HEK293 (cell line): Measurements from ENCODE around the gene DMKN.
A peak's percentile ranks its signal among the peaks of the same experiment; 100 is the strongest.

Source experiments
- CTCF ChIA-PET: fragments of 350-600 bp; formaldehyde crosslinking; extraction: SDS; loops from one replicate; lab custom pipeline; 2021; ENCODE audit warnings: antibody characterized with exemption; lab: Yijun Ruan, JAX
- POLR2A ChIA-PET: fragments of 300-600 bp; formaldehyde crosslinking; extraction: SDS; loops from one replicate; lab custom pipeline; 2020; ENCODE audit warnings: antibody characterized with exemption, inconsistent platforms; lab: Yijun Ruan, JAX
- H3K27ac ChIP-seq: fragments of 200-500 bp; sonication (Bioruptor generic); 2 replicates; pipeline ENCODE4 v1.5.1; 2014; ENCODE audit warnings: low read depth, low read length, control low read depth, inconsistent platforms; ENCODE audit errors: extremely low read depth
- H3K36me3 ChIP-seq, 2 experiments: fragments of 200-500 bp in 1 of 2; sonication (Bioruptor generic) in 1 of 2; 1 replicate in 1 of 2; 2 replicates in 1 of 2; pipeline ENCODE4 v1.5.1; 2014 to 2017; ENCODE audit warnings: inconsistent platforms in 2 of 2, low read length in 2 of 2; ENCODE audit not compliant: control insufficient read depth in 2 of 2, insufficient read depth in 1 of 2
- H3K4me1 ChIP-seq: fragments of 200-500 bp; sonication (Bioruptor generic); 2 replicates; pipeline ENCODE4 v1.5.1; 2014; ENCODE audit warnings: mild to moderate bottlenecking, low read length, inconsistent platforms; ENCODE audit not compliant: control insufficient read depth, insufficient read depth
- H3K4me3 ChIP-seq: 2 replicates; pipeline ENCODE4 v1.5.1; 2011; ENCODE audit warnings: low read depth, mild to moderate bottlenecking, control low read depth, low read length, moderate library complexity
- H3K9me3 ChIP-seq: fragments of 200-500 bp; sonication (Bioruptor generic); 2 replicates; pipeline ENCODE4 v1.5.1; 2014; ENCODE audit warnings: low read depth, low read length, inconsistent platforms; ENCODE audit not compliant: control insufficient read depth, insufficient read depth
- CTCF ChIP-seq: fragments of 450-650 bp; formaldehyde crosslinking; IDR thresholded peaks from 2 replicates; pipeline ENCODE4 v1.5.1; 2016; ENCODE audit warnings: missing biosample characterization, missing genetic modification characterization
- ELK4 ChIP-seq: IDR thresholded peaks from 2 replicates; pipeline ENCODE4 v1.6.1; 2011; ENCODE audit warnings: mild to moderate bottlenecking, low read depth, low read length, borderline replicate concordance
- IKZF3 ChIP-seq: fragments of 450-650 bp; IDR thresholded peaks from 2 replicates; pipeline ENCODE4 v1.5.0; 2018; ENCODE audit warnings: missing biosample characterization, mild to moderate bottlenecking, missing genetic modification characterization, moderate library complexity
- SALL2 ChIP-seq: fragments of 450-650 bp; formaldehyde crosslinking; IDR thresholded peaks from 2 replicates; pipeline ENCODE4 v1.5.0; 2017; ENCODE audit warnings: missing biosample characterization, mild to moderate bottlenecking, missing genetic modification characterization, borderline replicate concordance
- SP2 ChIP-seq: fragments of 450-650 bp; formaldehyde crosslinking; IDR thresholded peaks from 2 replicates; pipeline ENCODE4 v1.5.1; 2016; ENCODE audit warnings: missing biosample characterization, missing genetic modification characterization
- YY2 ChIP-seq: fragments of 450-650 bp; formaldehyde crosslinking; IDR thresholded peaks from 2 replicates; pipeline ENCODE4 v1.5.1; 2016; ENCODE audit warnings: missing biosample characterization, missing genetic modification characterization
- ZBTB17 ChIP-seq: fragments of 450-650 bp; formaldehyde crosslinking; IDR thresholded peaks from 2 replicates; pipeline ENCODE4 v1.5.1; 2016; ENCODE audit warnings: missing biosample characterization, missing genetic modification characterization
- ZBTB48 ChIP-seq: fragments of 450-650 bp; formaldehyde crosslinking; IDR thresholded peaks from 2 replicates; pipeline ENCODE4 v1.5.1; 2016; ENCODE audit warnings: missing biosample characterization, missing genetic modification characterization
- ZBTB7A ChIP-seq: fragments of 450-650 bp; formaldehyde crosslinking; IDR thresholded peaks from 2 replicates; pipeline ENCODE4 v1.5.1; 2016; ENCODE audit warnings: low read depth, missing biosample characterization, missing genetic modification characterization
- ZFHX2 ChIP-seq: fragments of 450-650 bp; formaldehyde crosslinking; conservative IDR thresholded peaks from 2 replicates; pipeline ENCODE4 v1.5.1; 2016; ENCODE audit warnings: missing biosample characterization, missing genetic modification characterization
- ZFP41 ChIP-seq: fragments of 450-650 bp; formaldehyde crosslinking; IDR thresholded peaks from 2 replicates; pipeline ENCODE4 v1.5.1; 2016; ENCODE audit warnings: missing biosample characterization, missing genetic modification characterization, borderline replicate concordance
- ZNF133 ChIP-seq: fragments of 450-650 bp; formaldehyde crosslinking; IDR thresholded peaks from 2 replicates; pipeline ENCODE4 v1.5.1; 2016; ENCODE audit warnings: missing biosample characterization, missing genetic modification characterization
- ZNF148 ChIP-seq: fragments of 450-650 bp; formaldehyde crosslinking; IDR thresholded peaks from 2 replicates; pipeline ENCODE4 v1.5.0; 2017; ENCODE audit warnings: missing biosample characterization, missing genetic modification characterization, borderline replicate concordance
- ZNF174 ChIP-seq: fragments of 450-650 bp; formaldehyde crosslinking; IDR thresholded peaks from 2 replicates; pipeline ENCODE4 v1.5.0; 2017; ENCODE audit warnings: missing biosample characterization, mild to moderate bottlenecking, missing genetic modification characterization
- ZNF202 ChIP-seq: fragments of 450-650 bp; formaldehyde crosslinking; IDR thresholded peaks from 2 replicates; pipeline ENCODE4 v1.5.1; 2016; ENCODE audit warnings: missing biosample characterization, missing genetic modification characterization, borderline replicate concordance
- ZNF214 ChIP-seq: fragments of 450-650 bp; formaldehyde crosslinking; IDR thresholded peaks from 2 replicates; pipeline ENCODE4 v1.5.1; 2017; ENCODE audit warnings: missing biosample characterization, mild to moderate bottlenecking, missing genetic modification characterization, borderline replicate concordance
- ZNF248 ChIP-seq: fragments of 450-650 bp; formaldehyde crosslinking; IDR thresholded peaks from 2 replicates; pipeline ENCODE4 v1.5.1; 2017; ENCODE audit warnings: missing biosample characterization, missing genetic modification characterization
- ZNF354C ChIP-seq: fragments of 450-650 bp; formaldehyde crosslinking; IDR thresholded peaks from 2 replicates; pipeline ENCODE4 v1.5.1; 2016; ENCODE audit warnings: missing biosample characterization, missing genetic modification characterization, low read depth, borderline replicate concordance
- ZNF366 ChIP-seq: fragments of 450-650 bp; formaldehyde crosslinking; conservative IDR thresholded peaks from 2 replicates; pipeline ENCODE4 v1.5.1; 2016; ENCODE audit warnings: missing biosample characterization, missing genetic modification characterization
- ZNF792 ChIP-seq: fragments of 450-650 bp; formaldehyde crosslinking; IDR thresholded peaks from 2 replicates; pipeline ENCODE4 v1.5.1; 2016; ENCODE audit warnings: missing biosample characterization, missing genetic modification characterization

DMKN gene

GRCh38 chr19:35554076-35554475 lies 40.6 kb upstream of the DMKN start:
- Histone ChIP-seq H3K9me3 (no peaks in the 10 kb centered on the region; the same call in 1 of the 2 replicates), H3K4me1 (peaks cover 10% of the 10 kb centered on the region), H3K27ac (no peak overlapping the region), H3K36me3 (peaks cover 5 to 11% of the 10 kb centered on the region in 2 experiments; a peak in 2 of 3 replicates), H3K4me3 (no peak overlapping the region)
- POLR2A ChIA-PET = interaction anchor here (0.6 kb wide), 1 partner anchor 49 kb away, joined by 3 read pairs; no protein-coding TSS in a partner anchor
- CTCF ChIA-PET = interaction anchor here (0.7 to 2.5 kb wide), 2 partner anchors 38 to 154 kb away, joined by 3 to 18 read pairs; no protein-coding TSS in a partner anchor
- TF ChIP-seq YY2 (tag by site-specific recombination) (no peak), ZNF366 (tag by site-specific recombination) (peak; percentile 37; the same call in 1 of the 2 replicates), ZNF214 (tag by site-specific recombination) (no peak), ZNF354C (tag by site-specific recombination) (no peak), IKZF3 (tag by site-specific recombination) (no peak), ZNF248 (tag by site-specific recombination) (0 out of 2 replicates have a peak, but pooled peaks have one; percentile 9), ZNF202 (tag by site-specific recombination) (no peak), ZNF133 (tag by site-specific recombination) (no peak), ZNF792 (tag by site-specific recombination) (no peak), ELK4 (no peak), ZBTB17 (tag by site-specific recombination) (0 out of 2 replicates have a peak, but pooled peaks have one; percentile 30)

- Histone ChIP-seq H3K4me1 (peaks cover 6% of the 10 kb centered on the region), H3K9me3 (no peaks in the 10 kb centered on the region), H3K36me3 (peaks cover 10 to 15% of the 10 kb centered on the region in 2 experiments; a peak in 2 of 3 replicates), H3K4me3 (no peak overlapping the region), H3K27ac (no peak overlapping the region)
- POLR2A ChIA-PET = interaction anchor here (0.6 kb wide), 1 partner anchor 49 kb away, joined by 3 read pairs; no protein-coding TSS in a partner anchor
- CTCF ChIA-PET = interaction anchor here (0.7 kb wide), 1 partner anchor 155 kb away, joined by 3 read pairs; no protein-coding TSS in a partner anchor
- TF ChIP-seq ZNF148 (peak; percentile 14; the same call in 1 of the 2 replicates), SALL2 (no peak), ZBTB7A (tag by site-specific recombination) (peak; percentile 28; the same call in 1 of the 2 replicates), ZFP41 (tag by site-specific recombination) (no peak), ZNF174 (tag by site-specific recombination) (no peak), ZBTB48 (0 out of 2 replicates have a peak, but pooled peaks have one; percentile 12), ZNF366 (tag by site-specific recombination) (no peak), ZFHX2 (tag by site-specific recombination) (peak; percentile 3; the same call in 1 of the 2 replicates), CTCF (tag by site-specific recombination) (no peak), SP2 (tag by site-specific recombination) (no peak)
Observed at GRCh38 chr19:35553385-35554000, 40.0 kb upstream of the DMKN start.
